Epithelial cell of alveolus of lung (primary cell): ENCODE measurements around the gene TMEM123. TPM values are rescaled to one million over a fixed set of nuclear protein-coding genes. Genes with fewer than 3 reads are reported as not detected.

Experiments
- total RNA-seq: library from RNA; depleted of rRNA; stranded (reverse); fragments of >200 nt; gene quantifications from 2 replicates; pipeline ENCODE4 v1.2.1, GENCODE V29; 2015

TMEM123 gene
- 106 and 127 TPM in 2 replicates for total RNA-seq

GRCh38 chr11:102452461-102453301 lies at the start of gene TMEM123:
TSS of gene TMEM123 (minus strand) at chr11:102452765. CDS start at chr11:102452623, 142 bp downstream.

GRCh38 chr11:102346748-102347461 lies 105.7 kb downstream of the TMEM123 start, which contains the start of gene BIRC2:
TSS of gene BIRC2 (plus strand) at chr11:102347214. CDS start at chr11:102349855, 2,641 bp downstream.

Other genes with a start within 250 kb of the TMEM123 start
- 0.72 and 3.7 TPM in 2 replicates for gene BIRC3, start 135.3 kb downstream of the TMEM123 start, total RNA-seq
- gene BIRC2, start 105.6 kb downstream of the TMEM123 start, total RNA-seq: 44.7 and 50.0 TPM in 2 replicates
- gene MMP7, start 78.0 kb upstream of the TMEM123 start, total RNA-seq: 2.5 TPM in 1 of 2 replicates, not detected in the other
- not detected in 2 replicates for gene MMP20, start 172.6 kb upstream of the TMEM123 start, total RNA-seq